Astrocyte of the cerebellum (primary cell): ENCODE data around the gene STXBP5.

ENCODE experiments used
- DNase-seq: peaks from one replicate; pipeline ENCODE4 v3.0.0-alpha.2; 2011; ENCODE audit warnings: low read depth
- H3K4me3 ChIP-seq: 2 replicates; pipeline ENCODE4 v1.5.1; 2011; ENCODE audit warnings: mild to moderate bottlenecking, low read depth, low read length, moderate library complexity
- in situ Hi-C: cut with HindIII; loops from 2 replicates; pipeline ENCODE4 v1.10.0; 2017; ENCODE audit warnings: low sequenced_read_pairs
- TF ChIP-seq, protein P1 (sequence below): IDR thresholded peaks from 2 replicates; pipeline ENCODE4 v1.5.1; 2012; ENCODE audit warnings: low read length, low read depth, moderate library complexity, mild to moderate bottlenecking; ENCODE audit errors: missing control alignments

The STXBP5 gene

DNA sequence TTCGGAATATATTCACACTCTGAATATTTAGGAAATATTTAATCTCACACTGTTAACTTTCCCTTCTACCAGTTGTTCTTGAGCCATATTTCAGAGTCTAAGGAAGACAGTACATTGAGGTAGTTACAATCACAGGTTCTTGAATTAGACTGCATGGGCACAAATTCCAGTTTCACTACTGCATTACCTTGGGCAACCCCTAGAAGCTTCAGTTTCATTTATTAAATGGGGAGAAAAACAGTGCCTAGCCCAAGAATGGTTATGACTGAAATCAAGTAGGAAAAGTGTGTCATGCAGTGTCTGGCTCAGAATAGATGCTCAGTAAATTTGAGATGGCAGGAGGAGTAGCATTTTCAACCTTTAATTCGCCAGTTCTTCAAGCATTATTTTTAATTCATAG, 179.8 kb downstream of the STXBP5 start:
- in situ Hi-C loops: no loop called here
- TF ChIP-seq, protein P1, sequence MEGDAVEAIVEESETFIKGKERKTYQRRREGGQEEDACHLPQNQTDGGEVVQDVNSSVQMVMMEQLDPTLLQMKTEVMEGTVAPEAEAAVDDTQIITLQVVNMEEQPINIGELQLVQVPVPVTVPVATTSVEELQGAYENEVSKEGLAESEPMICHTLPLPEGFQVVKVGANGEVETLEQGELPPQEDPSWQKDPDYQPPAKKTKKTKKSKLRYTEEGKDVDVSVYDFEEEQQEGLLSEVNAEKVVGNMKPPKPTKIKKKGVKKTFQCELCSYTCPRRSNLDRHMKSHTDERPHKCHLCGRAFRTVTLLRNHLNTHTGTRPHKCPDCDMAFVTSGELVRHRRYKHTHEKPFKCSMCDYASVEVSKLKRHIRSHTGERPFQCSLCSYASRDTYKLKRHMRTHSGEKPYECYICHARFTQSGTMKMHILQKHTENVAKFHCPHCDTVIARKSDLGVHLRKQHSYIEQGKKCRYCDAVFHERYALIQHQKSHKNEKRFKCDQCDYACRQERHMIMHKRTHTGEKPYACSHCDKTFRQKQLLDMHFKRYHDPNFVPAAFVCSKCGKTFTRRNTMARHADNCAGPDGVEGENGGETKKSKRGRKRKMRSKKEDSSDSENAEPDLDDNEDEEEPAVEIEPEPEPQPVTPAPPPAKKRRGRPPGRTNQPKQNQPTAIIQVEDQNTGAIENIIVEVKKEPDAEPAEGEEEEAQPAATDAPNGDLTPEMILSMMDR: no peak
- no peak overlapping the region for H3K4me3 ChIP-seq
- no peak for DNase-seq

DNA sequence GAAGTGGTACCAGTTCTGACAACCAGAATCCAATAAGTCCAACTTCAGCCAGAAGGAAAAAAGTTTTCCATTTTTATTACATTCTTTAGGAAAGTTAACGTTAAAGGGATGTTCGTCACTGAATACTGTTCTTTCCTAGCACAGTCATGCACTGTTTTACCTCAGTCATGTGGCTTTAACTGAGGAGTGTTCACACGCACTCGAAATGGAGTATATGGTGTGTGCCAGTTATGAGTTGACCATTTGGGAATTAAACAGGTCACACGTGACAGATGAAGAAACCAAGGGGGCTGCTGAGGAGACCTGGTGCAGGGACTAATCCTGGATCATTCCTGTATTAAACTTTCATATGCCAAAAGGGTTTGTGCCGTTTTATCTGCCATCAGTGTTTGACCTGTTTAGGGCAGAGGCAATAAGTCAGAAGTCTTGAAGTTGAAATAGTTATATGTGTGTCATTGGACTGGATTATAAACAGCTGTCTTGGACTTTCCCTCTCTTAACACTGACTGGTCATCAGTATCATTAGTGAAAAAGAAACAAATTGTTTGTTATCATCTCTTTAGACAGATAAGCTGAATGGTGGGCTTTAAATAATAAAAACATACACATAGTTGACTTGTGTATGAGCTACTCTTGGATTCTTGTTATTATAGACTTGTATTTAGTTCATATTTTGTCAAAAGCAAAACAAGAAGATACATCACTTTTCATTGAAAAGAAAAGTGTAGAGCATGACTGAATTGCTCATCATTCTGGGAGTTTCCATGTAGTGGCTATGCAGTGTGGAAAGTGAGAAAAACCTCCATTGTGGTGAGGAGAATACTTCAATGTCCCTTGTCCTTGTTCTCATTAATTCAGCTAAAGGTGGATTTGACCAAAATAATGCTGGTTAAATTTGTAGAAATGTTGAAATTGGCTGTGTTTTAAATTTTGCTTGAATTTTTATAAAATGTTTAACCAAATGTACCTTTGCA, 180.8 kb downstream of the STXBP5 start:
- in situ Hi-C loops: no loop called here
- H3K4me3 ChIP-seq: no peak overlapping the region
- no peak for DNase-seq
- TF ChIP-seq, protein P1: no peak

DNA sequence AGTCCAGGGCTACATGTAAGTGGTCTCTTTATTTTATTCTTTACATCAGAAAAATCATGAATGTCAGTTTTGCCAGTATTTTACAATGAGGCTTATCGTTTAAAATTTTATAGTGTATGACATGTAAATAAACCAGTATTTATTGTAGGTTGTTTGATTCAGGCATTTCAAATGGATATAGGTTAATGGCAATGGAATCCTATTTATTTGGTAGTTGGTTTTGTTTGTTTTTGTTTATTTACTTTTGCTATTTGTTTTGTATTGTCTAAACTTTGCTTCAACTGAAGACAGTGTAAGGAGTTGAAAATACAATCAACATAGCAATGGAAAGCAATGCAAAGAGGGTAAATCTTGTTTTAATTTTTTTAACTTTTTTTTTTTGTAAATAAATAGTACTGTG, 185.2 kb downstream of the STXBP5 start:
- no peak overlapping the region for H3K4me3 ChIP-seq
- in situ Hi-C loops: no loop called here
- no peak for DNase-seq
- TF ChIP-seq, protein P1: no peak

DNA sequence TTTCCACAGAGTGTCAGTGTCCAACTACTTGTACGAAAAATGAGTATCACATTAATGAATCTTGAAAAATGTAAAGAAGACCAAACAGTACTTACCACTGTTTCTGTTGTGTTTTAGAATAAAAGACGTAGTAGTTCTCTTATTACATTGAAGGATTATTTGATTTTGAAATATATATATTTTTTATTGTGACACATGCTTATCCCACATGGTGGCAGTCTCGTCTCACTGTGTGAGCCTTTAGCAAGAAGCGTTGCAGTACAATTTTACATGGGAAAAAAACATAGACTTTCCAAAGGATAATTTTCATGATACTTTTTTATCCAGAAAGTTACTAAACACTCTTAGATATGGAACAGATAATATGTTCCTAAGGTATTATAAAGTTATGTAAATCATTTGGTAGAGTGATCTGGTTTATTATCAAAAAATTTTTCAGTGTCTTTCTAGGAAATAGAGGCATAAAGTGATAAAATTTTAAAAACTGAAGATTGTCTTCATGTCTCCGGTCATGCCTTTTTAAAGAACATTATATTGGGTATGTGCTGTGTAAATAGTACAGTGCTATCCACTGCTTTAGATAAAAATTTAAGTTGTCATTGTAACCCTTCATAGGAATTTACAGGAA, 186.8 kb downstream of the STXBP5 start:
- peak; percentile 20 for DNase-seq
- in situ Hi-C loops: no loop called here
- H3K4me3 ChIP-seq: no peak overlapping the region
- TF ChIP-seq, protein P1: peak; percentile 55

DNA sequence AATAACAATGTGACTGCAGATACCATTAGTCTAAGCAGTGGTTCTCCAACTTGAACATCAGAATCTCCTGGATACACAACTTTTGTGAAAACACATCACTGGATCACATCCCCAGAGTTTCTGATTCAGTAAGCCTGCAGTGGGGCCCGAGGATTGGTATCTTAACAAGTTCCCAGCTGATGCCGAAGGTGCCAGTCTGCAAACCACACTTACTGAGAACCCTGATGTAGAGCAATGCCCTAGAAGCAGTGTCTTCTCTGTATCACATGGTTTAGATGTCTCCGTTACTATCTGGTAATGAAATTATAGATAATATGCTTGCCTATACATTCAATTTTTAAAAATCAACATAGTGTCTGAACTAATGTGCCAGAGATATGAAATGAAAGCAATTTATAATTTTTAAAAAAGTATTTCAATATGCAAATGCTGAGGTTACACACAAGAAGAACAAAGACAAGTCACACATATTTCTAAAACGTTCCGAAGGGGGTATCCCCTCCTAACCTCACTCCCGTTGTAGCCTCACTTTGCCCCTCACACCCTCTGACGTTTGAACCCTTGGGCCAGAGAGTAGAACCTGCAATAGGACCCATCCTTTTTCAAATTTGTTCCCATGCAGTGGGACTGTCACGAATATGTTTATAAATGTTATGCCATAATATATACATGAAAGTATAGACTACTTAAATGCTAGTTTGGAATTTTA, 188.9 kb downstream of the STXBP5 start:
- H3K4me3 ChIP-seq: no peak overlapping the region
- in situ Hi-C loops: no loop called here
- no peak for DNase-seq
- TF ChIP-seq, protein P1: no peak

DNA sequence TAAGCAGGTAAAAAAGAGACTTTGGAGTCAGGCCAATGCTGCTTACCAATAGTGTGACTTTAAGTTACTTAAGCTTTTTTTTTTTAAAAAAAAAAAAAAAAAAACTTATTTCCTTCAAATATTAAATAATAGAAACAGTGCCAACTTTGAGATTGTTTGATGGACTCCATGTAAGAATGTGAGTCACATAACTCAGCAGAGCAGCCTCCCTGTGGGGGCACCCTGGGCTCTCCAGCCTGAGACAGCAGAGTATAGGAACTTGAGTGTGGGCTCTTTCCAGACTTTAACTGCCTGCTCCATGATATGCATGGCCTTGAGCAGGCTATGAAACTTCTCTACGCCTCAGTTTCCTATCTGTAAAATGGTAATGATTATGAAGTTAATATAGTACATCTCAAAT, 190.9 kb downstream of the STXBP5 start:
- TF ChIP-seq, protein P1: no peak
- no peak overlapping the region for H3K4me3 ChIP-seq
- no peak for DNase-seq
- in situ Hi-C loops: no loop called here
